Stomach smooth muscle (tissue), 2 donors: ENCODE results near the gene COQ10B.
A peak's percentile ranks its signal among the peaks of the same experiment; 100 is the strongest.
"Not testable (repeated sequence)": the region's sequence is repeated elsewhere in the genome, so short reads cannot be mapped to it uniquely, and the experiment has no call there.

Experiments used
- H3K27ac ChIP-seq: one replicate; pipeline ENCODE4 v1.7.0; 2013; ENCODE audit warnings: mild to moderate bottlenecking, low read length, inconsistent platforms
- H3K27me3 ChIP-seq, 2 donors: one replicate each; pipeline ENCODE4 v1.7.0; 2013; ENCODE audit warnings: low read length in 2 of 2; ENCODE audit not compliant: insufficient read depth in 2 of 2, control insufficient read depth in 1 of 2
- H3K36me3 ChIP-seq, 2 donors: one replicate each; pipeline ENCODE4 v1.7.0; 2013; ENCODE audit warnings: low read length in 2 of 2; ENCODE audit not compliant: control insufficient read depth in 2 of 2, insufficient read depth in 2 of 2
- H3K4me1 ChIP-seq: one replicate; pipeline ENCODE4 v1.7.0; 2013; ENCODE audit warnings: low read length; ENCODE audit not compliant: control insufficient read depth, insufficient read depth
- H3K4me3 ChIP-seq, 2 donors: one replicate each; pipeline ENCODE4 v1.7.0; 2013; ENCODE audit warnings: low read length in 2 of 2
- H3K9ac ChIP-seq, 2 donors: one replicate each; pipeline ENCODE4 v1.7.0; 2013; ENCODE audit warnings: low read length in 2 of 2, mild to moderate bottlenecking in 1 of 2
- H3K9me3 ChIP-seq, 2 donors: one replicate each; pipeline ENCODE4 v1.7.0; 2013; ENCODE audit warnings: low read length in 2 of 2; ENCODE audit not compliant: control insufficient read depth in 2 of 2
- donor health status: healthy.
- donor health status: Pancreatic carcinoma.

COQ10B gene

GRCh38 chr2:197450935-197451358 is 2.4 kb upstream of the COQ10B start:
- not testable (repeated sequence) for H3K9ac ChIP-seq, H3K27me3 ChIP-seq, H3K9me3 ChIP-seq, H3K36me3 ChIP-seq, H3K27ac ChIP-seq, H3K4me3 ChIP-seq
- peaks cover 11% of the 10 kb centered on the region for H3K4me1 ChIP-seq

- peak overlapping the region; percentile 85 to 99 for H3K9ac ChIP-seq
- peak overlapping the region; percentile 100 for H3K27ac ChIP-seq
- H3K4me3 ChIP-seq: peak overlapping the region; percentile 71 to 98
- no peaks in the 10 kb centered on the region for H3K27me3 ChIP-seq
- no peaks in the 10 kb centered on the region for H3K9me3 ChIP-seq
- no peaks in the 10 kb centered on the region for H3K36me3 ChIP-seq
- H3K4me1 ChIP-seq: peaks cover 11% of the 10 kb centered on the region
Observed at GRCh38 chr2:197452754-197453122, 614 bp upstream of the COQ10B start.

GRCh38 chr2:197453914-197454398 is 604 bp downstream of the COQ10B start:
- Histone ChIP-seq H3K9ac (peak overlapping the region; percentile 100), H3K36me3 (no peaks in the 10 kb centered on the region), H3K27me3 (no peaks in the 10 kb centered on the region), H3K9me3 (no peaks in the 10 kb centered on the region), H3K4me1 (peaks cover 11% of the 10 kb centered on the region), H3K4me3 (peak overlapping the region; percentile 98 to 99), H3K27ac (peak overlapping the region; percentile 100)

GRCh38 chr2:197454923-197455322 is 1.6 kb downstream of the COQ10B start:
- Histone ChIP-seq H3K9me3 (no peaks in the 10 kb centered on the region), H3K4me1 (peaks cover 11% of the 10 kb centered on the region), H3K36me3 (no peaks in the 10 kb centered on the region), H3K4me3 (peak overlapping the region; percentile 98 to 99), H3K9ac (peak overlapping the region in 1 of 2 donors; percentile 100), H3K27ac (no peak overlapping the region), H3K27me3 (no peaks in the 10 kb centered on the region)

- peaks cover 11% of the 10 kb centered on the region for H3K4me1 ChIP-seq
- no peaks in the 10 kb centered on the region for H3K27me3 ChIP-seq
- H3K27ac ChIP-seq: no peak overlapping the region
- H3K4me3 ChIP-seq: no peak overlapping the region
- no peaks in the 10 kb centered on the region for H3K9me3 ChIP-seq
- no peak overlapping the region for H3K9ac ChIP-seq
- peaks cover under 1 to 2% of the 10 kb centered on the region in 2 donors for H3K36me3 ChIP-seq
Observed at GRCh38 chr2:197455428-197455827, 2.1 kb downstream of the COQ10B start.

- no peaks in the 10 kb centered on the region for H3K27me3 ChIP-seq
- peaks cover 11 to 17% of the 10 kb centered on the region in 2 donors for H3K36me3 ChIP-seq
- no peaks in the 10 kb centered on the region for H3K4me1 ChIP-seq
- H3K9ac ChIP-seq: no peak overlapping the region
- H3K4me3 ChIP-seq: no peak overlapping the region
- H3K27ac ChIP-seq: no peak overlapping the region
- H3K9me3 ChIP-seq: no peaks in the 10 kb centered on the region
Observed at GRCh38 chr2:197460649-197461048, 7.3 kb downstream of the COQ10B start.

GRCh38 chr2:197461057-197461456 is 7.7 kb downstream of the COQ10B start:
- peaks cover 11 to 19% of the 10 kb centered on the region in 2 donors for H3K36me3 ChIP-seq
- H3K4me1 ChIP-seq: no peaks in the 10 kb centered on the region
- no peaks in the 10 kb centered on the region for H3K27me3 ChIP-seq
- H3K27ac ChIP-seq: no peak overlapping the region
- no peaks in the 10 kb centered on the region for H3K9me3 ChIP-seq
- H3K9ac ChIP-seq: no peak overlapping the region
- H3K4me3 ChIP-seq: no peak overlapping the region

- H3K4me3 ChIP-seq: no peak overlapping the region
- no peaks in the 10 kb centered on the region for H3K4me1 ChIP-seq
- H3K27ac ChIP-seq: no peak overlapping the region
- H3K27me3 ChIP-seq: no peaks in the 10 kb centered on the region
- peaks cover 18 to 30% of the 10 kb centered on the region in 2 donors for H3K36me3 ChIP-seq
- H3K9me3 ChIP-seq: no peaks in the 10 kb centered on the region
- H3K9ac ChIP-seq: no peak overlapping the region
Observed at GRCh38 chr2:197464175-197464574, 10.8 kb downstream of the COQ10B start.

- Histone ChIP-seq H3K4me3 (no peak overlapping the region), H3K27ac (no peak overlapping the region), H3K36me3 (peaks cover 17 to 22% of the 10 kb centered on the region in 2 donors), H3K27me3 (no peaks in the 10 kb centered on the region), H3K9me3 (no peaks in the 10 kb centered on the region), H3K4me1 (no peaks in the 10 kb centered on the region), H3K9ac (no peak overlapping the region)
Observed at GRCh38 chr2:197472166-197472565, 18.8 kb downstream of the COQ10B start.

- no peak overlapping the region for H3K27ac ChIP-seq
- no peak overlapping the region for H3K4me3 ChIP-seq
- H3K36me3 ChIP-seq: peaks cover 20% of the 10 kb centered on the region in 2 donors
- no peaks in the 10 kb centered on the region for H3K4me1 ChIP-seq
- H3K9me3 ChIP-seq: no peaks in the 10 kb centered on the region
- no peak overlapping the region for H3K9ac ChIP-seq
- H3K27me3 ChIP-seq: no peaks in the 10 kb centered on the region
Observed at GRCh38 chr2:197477797-197478196, 24.4 kb downstream of the COQ10B start.

GRCh38 chr2:197480165-197481036 is 27.0 kb downstream of the COQ10B start:
- Histone ChIP-seq H3K9ac (no peak overlapping the region), H3K27me3 (no peaks in the 10 kb centered on the region), H3K27ac (no peak overlapping the region), H3K4me1 (no peaks in the 10 kb centered on the region), H3K9me3 (no peaks in the 10 kb centered on the region), H3K36me3 (peaks cover 17% of the 10 kb centered on the region in 2 donors), H3K4me3 (no peak overlapping the region)
